HG03039 (cell line): ENCODE results near the gene BICDL2.

Source experiments
- ATAC-seq: cut with Tn5 transposase; IDR thresholded peaks from one replicate; pipeline ENCODE4 v1.9.1; 2021; ENCODE audit warnings: mild to moderate bottlenecking, moderate library complexity; ENCODE audit not compliant: unreplicated experiment

Gene BICDL2

GRCh38 chr16:3050487-3050886 is 13.7 kb upstream of the BICDL2 start:
- no peak for ATAC-seq

GRCh38 chr16:3049921-3050481 is 13.3 kb upstream of the BICDL2 start:
- ATAC-seq, result no peak

- no peak for ATAC-seq
Observed at GRCh38 chr16:3047387-3047720, 10.6 kb upstream of the BICDL2 start.

- no peak for ATAC-seq
Observed at GRCh38 chr16:3046641-3047386, 10.1 kb upstream of the BICDL2 start.

GRCh38 chr16:3045758-3046640 is 9.3 kb upstream of the BICDL2 start, which contains the start of gene MMP25:
TSS of gene MMP25 (plus strand) at chr16:3046561. CDS start at chr16:3046918, 357 bp downstream.
- no peak for ATAC-seq

- ATAC-seq, result no peak
Observed at GRCh38 chr16:3044708-3045107, 8.0 kb upstream of the BICDL2 start.

GRCh38 chr16:3042376-3042775 is 5.6 kb upstream of the BICDL2 start:
- no peak for ATAC-seq

- no peak for ATAC-seq
Observed at GRCh38 chr16:3038896-3039295, 2.2 kb upstream of the BICDL2 start.

GRCh38 chr16:3038256-3038655 is 1.5 kb upstream of the BICDL2 start:
- no peak for ATAC-seq

GRCh38 chr16:3035972-3036725 is 595 bp downstream of the BICDL2 start:
- no peak for ATAC-seq

GRCh38 chr16:3035289-3035971 is 1.3 kb downstream of the BICDL2 start:
- no peak for ATAC-seq

GRCh38 chr16:3032624-3033023 is 4.1 kb downstream of the BICDL2 start:
- ATAC-seq, result no peak

- no peak for ATAC-seq
Observed at GRCh38 chr16:3030222-3031212, 6.2 kb downstream of the BICDL2 start.

GRCh38 chr16:3029491-3030221 is 7.1 kb downstream of the BICDL2 start:
- ATAC-seq, result no peak

- no peak for ATAC-seq
Observed at GRCh38 chr16:3028716-3029319, 7.9 kb downstream of the BICDL2 start.

GRCh38 chr16:3027983-3028715 is 8.6 kb downstream of the BICDL2 start:
- ATAC-seq, result no peak

- no peak for ATAC-seq
Observed at GRCh38 chr16:3027489-3027795, 9.3 kb downstream of the BICDL2 start.
